ENCODE data around the gene ACTR3. TPM values are rescaled to one million over a fixed set of nuclear protein-coding genes. Genes with fewer than 3 reads are reported as not detected.
"Not testable (repeated sequence)": the region's sequence is repeated elsewhere in the genome, so short reads cannot be mapped to it uniquely, and the experiment has no call there.

Gene ACTR3
- total and polyA plus RNA-seq, 11 donors = 15.3 to 238 (median 115) TPM

DNA sequence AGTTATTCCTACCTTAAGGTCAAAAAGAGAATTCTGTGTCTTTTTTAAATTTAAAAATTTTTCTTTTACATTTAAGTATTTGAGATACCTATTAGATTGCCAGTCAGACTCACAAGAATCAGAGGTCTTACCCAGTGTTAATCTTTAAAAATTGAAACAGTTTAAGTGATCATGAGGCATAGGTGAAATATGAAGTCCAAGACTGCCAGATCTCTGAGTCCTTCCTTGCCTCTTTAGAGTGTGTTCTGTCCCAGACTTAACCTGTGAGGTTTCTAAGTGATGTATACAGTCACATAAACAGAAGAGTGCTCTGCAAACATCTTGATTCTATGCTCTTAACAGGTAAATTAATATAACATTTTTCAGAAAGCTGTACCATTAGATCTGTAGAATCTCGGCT lies 40.6 kb downstream of the ACTR3 start:
- intact Hi-C loops (cut with DNase I) = no loop called here
- Histone ChIP-seq H3K27me3 (no peaks in the 10 kb centered on the region), H3K9me3 (no peaks in the 10 kb centered on the region), H3K36me3 (peaks cover 0 to 99% (median 80%) of the 10 kb centered on the region in 9 donors), H3K27ac (no peak overlapping the region), H3K4me3 (no peak overlapping the region), H3K4me1 (no peaks in the 10 kb centered on the region)
- DNase-seq = no peak
- no peak for TF ChIP-seq CTCF (IDR thresholded peaks at IDR 0.05)
- no peak for TF ChIP-seq POLR2A (IDR thresholded peaks at IDR 0.05)
- ATAC-seq = no peak
- 91 to 100% (median 96%) methylated on average over 1 of the region's 1 CpG for WGBS, 4 donors

- H3K27me3 ChIP-seq = no peaks in the 10 kb centered on the region
- H3K4me3 ChIP-seq = no peak overlapping the region
- H3K27ac ChIP-seq = no peak overlapping the region
- ATAC-seq = no peak
- TF ChIP-seq POLR2A (IDR thresholded peaks at IDR 0.05) = no peak
- no peak for TF ChIP-seq CTCF (IDR thresholded peaks at IDR 0.05)
- intact Hi-C loops (cut with DNase I) = loop anchor here in 1 of 10 donors (5.0 kb wide), 1 partner anchor 195 kb away; no protein-coding TSS in a partner anchor
- peaks cover 0 to 20% (median 0%) of the 10 kb centered on the region in 12 donors for H3K9me3 ChIP-seq
- DNase-seq = no peak
- H3K36me3 ChIP-seq = peaks cover 0 to 100% (median 80%) of the 10 kb centered on the region in 9 donors
- no peaks in the 10 kb centered on the region for H3K4me1 ChIP-seq
These were observed 47.6 kb downstream of the ACTR3 start for GRCh38 chr2:113937501-113937900.

DNA sequence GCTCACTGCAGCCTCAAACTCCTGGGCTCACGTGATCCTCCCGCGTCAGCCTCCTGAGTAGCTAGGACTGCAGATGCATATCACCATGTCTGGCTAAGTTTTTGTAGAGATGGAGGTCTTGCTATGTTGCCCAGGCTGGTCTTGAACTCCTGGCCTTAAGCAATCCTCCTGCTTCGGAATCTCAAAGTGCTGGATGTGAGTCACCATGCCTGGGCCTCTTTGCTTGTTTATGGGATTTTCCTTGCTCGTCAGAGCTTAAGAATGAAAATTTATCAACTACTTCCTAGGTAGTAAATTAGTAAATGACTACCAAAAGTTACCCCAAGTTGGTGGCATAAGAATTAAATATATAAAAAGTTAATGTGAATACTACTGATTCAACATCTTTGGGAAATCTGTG lies 51.0 kb downstream of the ACTR3 start:
- Histone ChIP-seq H3K36me3 (peaks cover 0 to 98% (median 87%) of the 10 kb centered on the region in 9 donors), H3K27me3 (no peaks in the 10 kb centered on the region), H3K27ac (no peak overlapping the region), H3K4me1 (no peaks in the 10 kb centered on the region), H3K4me3 (no peak overlapping the region), H3K9me3 (peaks cover 0 to 24% (median 0%) of the 10 kb centered on the region in 12 donors)
- intact Hi-C loops (cut with DNase I) = loop anchor here in 2 of 10 donors (5.0 to 10.0 kb wide), 2 partner anchors 46 to 49 kb away; partner anchors contain the start of gene ACTR3 (in 2 of the 2)
- ATAC-seq (no peak), DNase-seq (no peak)
- TF ChIP-seq CTCF (IDR thresholded peaks at IDR 0.05) (no peak), POLR2A (IDR thresholded peaks at IDR 0.05) (no peak)
- 83 to 97% (median 90%) methylated on average over 5 of the region's 5 CpGs for WGBS, 4 donors

DNA sequence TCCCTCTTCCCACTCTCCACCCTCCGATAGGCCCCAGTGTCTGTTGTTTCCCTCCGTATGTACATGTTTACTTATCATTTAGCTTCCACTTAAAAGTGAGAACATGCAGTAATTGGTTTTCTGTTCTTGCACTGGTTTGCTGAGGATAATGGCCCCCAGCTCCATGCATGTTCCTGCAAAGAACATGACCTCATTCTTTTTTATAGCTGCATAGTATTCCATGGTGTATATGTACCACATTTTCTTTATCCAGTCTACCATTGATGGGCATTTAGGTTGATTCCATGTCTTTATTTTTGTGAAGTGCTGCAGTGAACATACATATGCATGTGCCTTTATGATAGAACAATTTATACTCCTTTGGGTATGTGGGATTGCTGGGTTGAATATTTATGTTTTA lies 55.9 kb downstream of the ACTR3 start:
- WGBS, 4 donors = 95 to 100% (median 98%) methylated on average over 2 of the region's 2 CpGs
- H3K27ac ChIP-seq, H3K4me3 ChIP-seq, H3K27me3 ChIP-seq, H3K4me1 ChIP-seq, H3K9me3 ChIP-seq, ATAC-seq, DNase-seq: not testable (repeated sequence)
- intact Hi-C loops (cut with DNase I) = loop anchor here in 1 of 10 donors (10.0 kb wide), 1 partner anchor 51 kb away; the partner anchor contains the start of gene ACTR3
- peaks cover 0 to 98% (median 91%) of the 10 kb centered on the region in 9 donors for H3K36me3 ChIP-seq

GRCh38 chr2:113950906-113951305 lies 61.0 kb downstream of the ACTR3 start:
- DNase-seq, H3K27me3 ChIP-seq, H3K27ac ChIP-seq, ATAC-seq, H3K4me1 ChIP-seq, H3K9me3 ChIP-seq, H3K4me3 ChIP-seq: not testable (repeated sequence)
- H3K36me3 ChIP-seq = peaks cover 0 to 100% (median 98%) of the 10 kb centered on the region in 9 donors
- 83 to 95% (median 93%) methylated on average over 3 of the region's 3 CpGs for WGBS, 4 donors
- intact Hi-C loops (cut with DNase I) = loop anchor here in 2 of 10 donors (10.0 kb wide), 2 partner anchors 56 to 206 kb away; partner anchors contain the start of gene ACTR3 (in 1 of the 2)

Data from heart left ventricle (tissue), 16 donors.